Measurements from ENCODE around the gene SEL1L3. TPM values are rescaled to one million over a fixed set of nuclear protein-coding genes. Genes with fewer than 3 reads are reported as not detected.
A peak's percentile ranks its signal among the peaks of the same experiment; 100 is the strongest.

SEL1L3 gene
- total and polyA plus RNA-seq, 2 donors (not counting 1 experiment from before 2014, with no cell fraction given): 13.2 to 56.3 TPM

GRCh38 chr4:25725870-25726269 lies 136.9 kb downstream of the SEL1L3 start:
- H3K9ac ChIP-seq (ENCODE audit: insufficient read depth, low read length): no peak overlapping the region
- H3K27me3 ChIP-seq (ENCODE audit: control insufficient read depth, insufficient read depth, low read length): no peaks in the 10 kb centered on the region
- no peak overlapping the region for H2AFZ ChIP-seq (ENCODE audit: low read length)
- no peak for TF ChIP-seq EZH2 (IDR thresholded peaks at IDR 0.05; ENCODE audit: low read length, missing control alignments)
- TF ChIP-seq CTCF (conservative IDR thresholded peaks at IDR 0.05 in 1 of 2, IDR thresholded peaks at IDR 0.05 in 1 of 2; ENCODE audit: low read depth in 1 of 2, low read length in 2 of 2): no peak
- H3K4me3 ChIP-seq (replicated peaks in 1 of 4; ENCODE audit: control extremely low read depth in 1 of 4, insufficient read depth in 1 of 4, low read depth in 3 of 4, low read length in 4 of 4): no peak overlapping the region
- H3K9me3 ChIP-seq (ENCODE audit: control insufficient read depth, insufficient read depth, low read depth, low read length): no peaks in the 10 kb centered on the region
- no peaks in the 10 kb centered on the region for H4K20me1 ChIP-seq (ENCODE audit: control insufficient read depth, extremely low read depth, insufficient read depth, low read length)
- no peak overlapping the region for H3K27ac ChIP-seq (ENCODE audit: insufficient read depth, low read length)
- H3K36me3 ChIP-seq (ENCODE audit: control insufficient read depth, insufficient read depth, low read length): no peaks in the 10 kb centered on the region
- H3K4me2 ChIP-seq (ENCODE audit: extremely low read depth, insufficient read depth, low read length): no peak overlapping the region
- DNase-seq (ENCODE audit: low read depth in 2 of 2): no peak
- no peaks in the 10 kb centered on the region for H3K4me1 ChIP-seq (ENCODE audit: control insufficient read depth, extremely low read depth, insufficient read depth, low read length)
- H3K79me2 ChIP-seq (ENCODE audit: control insufficient read depth, insufficient read depth, low read length): no peaks in the 10 kb centered on the region

- Histone ChIP-seq H3K4me1 (ENCODE audit: control insufficient read depth, extremely low read depth, insufficient read depth, low read length) (no peaks in the 10 kb centered on the region), H3K36me3 (ENCODE audit: control insufficient read depth, insufficient read depth, low read length) (no peaks in the 10 kb centered on the region), H4K20me1 (ENCODE audit: control insufficient read depth, extremely low read depth, insufficient read depth, low read length) (no peaks in the 10 kb centered on the region), H3K79me2 (ENCODE audit: control insufficient read depth, insufficient read depth, low read length) (no peaks in the 10 kb centered on the region), H3K27ac (ENCODE audit: insufficient read depth, low read length) (no peak overlapping the region), H3K9me3 (ENCODE audit: control insufficient read depth, insufficient read depth, low read depth, low read length) (no peaks in the 10 kb centered on the region), H3K9ac (ENCODE audit: insufficient read depth, low read length) (no peak overlapping the region), H3K4me2 (ENCODE audit: extremely low read depth, insufficient read depth, low read length) (no peak overlapping the region), H3K4me3 (replicated peaks in 1 of 4; ENCODE audit: control extremely low read depth in 1 of 4, insufficient read depth in 1 of 4, low read depth in 3 of 4, low read length in 4 of 4) (no peak overlapping the region), H3K27me3 (ENCODE audit: control insufficient read depth, insufficient read depth, low read length) (no peaks in the 10 kb centered on the region), H2AFZ (ENCODE audit: low read length) (no peak overlapping the region)
- DNase-seq (ENCODE audit: low read depth in 2 of 2): peak in 1 of 2 donors; percentile 11
- TF ChIP-seq CTCF (conservative IDR thresholded peaks at IDR 0.05 in 1 of 2, IDR thresholded peaks at IDR 0.05 in 1 of 2; ENCODE audit: low read depth in 1 of 2, low read length in 2 of 2): no peak
- no peak for TF ChIP-seq EZH2 (IDR thresholded peaks at IDR 0.05; ENCODE audit: low read length, missing control alignments)
These were observed 139.4 kb downstream of the SEL1L3 start for GRCh38 chr4:25723409-25723808.

- H3K9ac ChIP-seq (ENCODE audit: insufficient read depth, low read length): no peak overlapping the region
- H2AFZ ChIP-seq (ENCODE audit: low read length): no peak overlapping the region
- no peaks in the 10 kb centered on the region for H3K36me3 ChIP-seq (ENCODE audit: control insufficient read depth, insufficient read depth, low read length)
- no peaks in the 10 kb centered on the region for H3K79me2 ChIP-seq (ENCODE audit: control insufficient read depth, insufficient read depth, low read length)
- no peak overlapping the region for H3K4me3 ChIP-seq (replicated peaks in 1 of 4; ENCODE audit: control extremely low read depth in 1 of 4, insufficient read depth in 1 of 4, low read depth in 3 of 4, low read length in 4 of 4)
- no peaks in the 10 kb centered on the region for H3K9me3 ChIP-seq (ENCODE audit: control insufficient read depth, insufficient read depth, low read depth, low read length)
- H3K4me1 ChIP-seq (ENCODE audit: control insufficient read depth, extremely low read depth, insufficient read depth, low read length): no peaks in the 10 kb centered on the region
- TF ChIP-seq EZH2 (IDR thresholded peaks at IDR 0.05; ENCODE audit: low read length, missing control alignments): no peak
- no peak for TF ChIP-seq CTCF (conservative IDR thresholded peaks at IDR 0.05 in 1 of 2, IDR thresholded peaks at IDR 0.05 in 1 of 2; ENCODE audit: low read depth in 1 of 2, low read length in 2 of 2)
- no peaks in the 10 kb centered on the region for H4K20me1 ChIP-seq (ENCODE audit: control insufficient read depth, extremely low read depth, insufficient read depth, low read length)
- no peak overlapping the region for H3K27ac ChIP-seq (ENCODE audit: insufficient read depth, low read length)
- no peaks in the 10 kb centered on the region for H3K27me3 ChIP-seq (ENCODE audit: control insufficient read depth, insufficient read depth, low read length)
- H3K4me2 ChIP-seq (ENCODE audit: extremely low read depth, insufficient read depth, low read length): no peak overlapping the region
- no peak for DNase-seq (ENCODE audit: low read depth in 2 of 2)
These were observed 139.8 kb downstream of the SEL1L3 start for GRCh38 chr4:25722964-25723363.
